Uterus (tissue), 4 donors: ENCODE data around the gene KLHL30. TPM values are rescaled to one million over a fixed set of nuclear protein-coding genes. Genes with fewer than 3 reads are reported as not detected.
"Not testable (repeated sequence)": the region's sequence is repeated elsewhere in the genome, so short reads cannot be mapped to it uniquely, and the experiment has no call there.

Source experiments
- DNase-seq, 2 donors: peaks; one replicate each; pipeline ENCODE4 v3.0.0-alpha.2; 2019 to 2020
- H3K27ac ChIP-seq, 2 donors: fragments of 200-600 bp; sonication (generic); 1 replicate in 1 of 2; 2 replicates in 1 of 2; pipeline ENCODE4 v1.5.1; 2016 to 2018
- H3K27me3 ChIP-seq, 2 donors: fragments of 200-600 bp; sonication (generic); one replicate each; pipeline ENCODE4 v1.5.1; 2018 to 2019; ENCODE audit warnings: control low read depth in 1 of 2
- H3K36me3 ChIP-seq, 2 donors: fragments of 200-600 bp; sonication (generic); one replicate each; pipeline ENCODE4 v1.5.1; 2019; ENCODE audit warnings: control low read depth in 1 of 2
- H3K4me1 ChIP-seq, 2 donors: fragments of 200-600 bp; sonication (generic); one replicate each; pipeline ENCODE4 v1.5.1; 2018 to 2019; ENCODE audit warnings: control low read depth in 1 of 2
- H3K4me3 ChIP-seq, 2 donors: fragments of 200-600 bp; sonication (generic); 1 replicate in 1 of 2; 2 replicates in 1 of 2; pipeline ENCODE4 v1.5.1; 2018 to 2019; ENCODE audit warnings: mild to moderate bottlenecking in 1 of 2
- H3K9me3 ChIP-seq, 2 donors: fragments of 200-600 bp; sonication (generic); one replicate each; pipeline ENCODE4 v1.5.1; 2019; ENCODE audit warnings: control low read depth in 1 of 2
- POLR2A ChIP-seq, 2 donors: fragments of 450-650 bp; IDR thresholded peaks; one replicate each; pipeline ENCODE4 v1.6.1; 2016; ENCODE audit warnings: antibody characterized with exemption in 2 of 2, mild to moderate bottlenecking in 1 of 2, moderate library complexity in 1 of 2
- intact Hi-C: fragments of 100-400 bp; cut with DNase I; formaldehyde crosslinking; loops from one replicate; pipeline ENCODE4 v1.15.1; 2023; ENCODE audit warnings: low total_unique reads
- total RNA-seq, 4 donors: library from RNA; depleted of rRNA in 3 of 4; stranded (reverse); fragments of >200 nt in 3 of 4; gene quantifications; one replicate each; pipeline versions ENCODE4 v1.1.0 to v1.2.4, GENCODE V29; 2014 to 2023
- TF ChIP-seq, protein P1 (sequence below), 4 experiments: fragments of 200-600 bp in 2 of 4; fragments of 450-650 bp in 2 of 4; sonication (generic) in 2 of 4; IDR thresholded peaks; one replicate each; pipeline ENCODE4 v1.5.1; 2016 to 2019; ENCODE audit warnings: antibody characterized with exemption in 4 of 4, mild to moderate bottlenecking in 2 of 4, moderate library complexity in 1 of 4
- donor health status: DM: yes; HTN: yes; CAD: no.

The KLHL30 gene
- total RNA-seq, 4 donors from 2014 or later, result under 0.01 to 3.3 (median 0.62) TPM; not detected in 1

DNA sequence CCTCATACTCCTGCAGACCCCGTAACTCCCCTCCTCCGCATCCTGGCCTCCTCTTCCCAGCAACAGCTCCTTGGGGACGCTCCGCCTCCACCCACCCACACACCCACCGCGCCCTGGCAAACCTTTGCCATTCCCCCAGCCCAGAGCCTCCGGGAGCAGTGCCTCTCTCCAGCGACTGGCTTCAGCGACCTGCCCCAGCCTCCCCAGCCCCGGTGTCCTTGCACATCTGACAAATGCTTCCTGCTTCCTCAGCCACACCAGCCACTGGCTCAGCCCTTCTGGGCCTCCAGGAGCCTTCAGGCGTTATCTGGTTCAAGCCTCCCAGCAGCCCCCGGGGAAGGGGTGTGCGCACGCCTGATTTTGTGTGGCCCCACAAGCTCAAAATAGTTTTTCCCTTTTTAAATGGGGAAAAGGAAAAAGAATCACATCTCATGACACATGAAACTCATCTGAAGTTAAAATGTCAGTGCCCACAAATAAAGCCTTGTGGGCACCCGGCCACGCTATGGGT is 24.1 kb upstream of the KLHL30 start:
- Histone ChIP-seq H3K36me3 (no peaks in the 10 kb centered on the region), H3K27ac (no peak overlapping the region), H3K4me3 (no peak overlapping the region), H3K9me3 (no peaks in the 10 kb centered on the region), H3K4me1 (no peaks in the 10 kb centered on the region), H3K27me3 (no peaks in the 10 kb centered on the region)
- intact Hi-C loops, result no loop called here
- no peak for DNase-seq
- TF ChIP-seq, protein P1, sequence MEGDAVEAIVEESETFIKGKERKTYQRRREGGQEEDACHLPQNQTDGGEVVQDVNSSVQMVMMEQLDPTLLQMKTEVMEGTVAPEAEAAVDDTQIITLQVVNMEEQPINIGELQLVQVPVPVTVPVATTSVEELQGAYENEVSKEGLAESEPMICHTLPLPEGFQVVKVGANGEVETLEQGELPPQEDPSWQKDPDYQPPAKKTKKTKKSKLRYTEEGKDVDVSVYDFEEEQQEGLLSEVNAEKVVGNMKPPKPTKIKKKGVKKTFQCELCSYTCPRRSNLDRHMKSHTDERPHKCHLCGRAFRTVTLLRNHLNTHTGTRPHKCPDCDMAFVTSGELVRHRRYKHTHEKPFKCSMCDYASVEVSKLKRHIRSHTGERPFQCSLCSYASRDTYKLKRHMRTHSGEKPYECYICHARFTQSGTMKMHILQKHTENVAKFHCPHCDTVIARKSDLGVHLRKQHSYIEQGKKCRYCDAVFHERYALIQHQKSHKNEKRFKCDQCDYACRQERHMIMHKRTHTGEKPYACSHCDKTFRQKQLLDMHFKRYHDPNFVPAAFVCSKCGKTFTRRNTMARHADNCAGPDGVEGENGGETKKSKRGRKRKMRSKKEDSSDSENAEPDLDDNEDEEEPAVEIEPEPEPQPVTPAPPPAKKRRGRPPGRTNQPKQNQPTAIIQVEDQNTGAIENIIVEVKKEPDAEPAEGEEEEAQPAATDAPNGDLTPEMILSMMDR (IDR thresholded peaks at IDR 0.05), result no peak
- TF ChIP-seq POLR2A (IDR thresholded peaks at IDR 0.05), result no peak

DNA sequence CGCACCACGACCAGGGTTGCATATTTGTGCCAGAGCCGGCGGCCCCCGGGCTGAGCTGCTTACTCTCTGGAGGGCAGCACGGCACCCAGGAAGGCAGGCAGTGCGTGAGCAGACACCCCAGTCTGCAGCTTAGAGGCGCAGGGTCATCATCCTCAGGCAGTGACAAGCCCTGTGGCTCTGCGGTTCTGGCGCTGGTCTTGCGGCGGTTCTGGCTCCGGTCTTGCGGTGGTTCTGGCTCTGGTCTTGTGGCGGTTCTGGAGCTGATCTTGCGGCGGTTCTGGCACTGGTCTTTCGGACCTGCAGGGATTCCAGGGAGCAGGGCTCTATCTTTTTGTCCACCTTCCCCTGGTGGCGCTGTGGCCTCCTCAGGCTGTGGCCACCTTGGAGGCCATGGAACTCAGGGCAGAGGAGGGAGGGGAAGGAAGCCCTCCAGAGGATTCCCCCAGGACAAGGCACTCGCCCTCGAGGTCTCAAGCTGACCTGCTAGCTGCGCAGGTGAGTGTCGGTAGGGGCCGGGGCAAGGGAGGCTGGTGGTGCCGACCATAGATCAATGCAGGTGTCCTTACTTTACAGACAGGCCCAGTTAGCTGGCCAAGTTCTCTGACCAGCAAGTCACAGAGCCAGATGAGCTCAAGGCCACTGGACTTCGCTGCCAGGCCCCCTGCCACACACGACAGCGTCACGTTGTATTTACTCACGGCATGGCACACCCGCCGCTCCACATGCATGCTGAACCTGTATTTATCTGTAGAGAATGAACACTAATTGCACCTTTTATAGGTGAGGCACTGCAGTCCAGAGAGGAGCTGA is 23.4 kb upstream of the KLHL30 start:
- Histone ChIP-seq H3K4me3 (no peak overlapping the region), H3K4me1 (no peaks in the 10 kb centered on the region), H3K27ac (no peak overlapping the region), H3K36me3 (no peaks in the 10 kb centered on the region), H3K9me3 (no peaks in the 10 kb centered on the region), H3K27me3 (no peaks in the 10 kb centered on the region)
- DNase-seq, result no peak
- intact Hi-C loops, result no loop called here
- TF ChIP-seq, protein P1 (IDR thresholded peaks at IDR 0.05), result no peak
- TF ChIP-seq POLR2A (IDR thresholded peaks at IDR 0.05), result no peak

DNA sequence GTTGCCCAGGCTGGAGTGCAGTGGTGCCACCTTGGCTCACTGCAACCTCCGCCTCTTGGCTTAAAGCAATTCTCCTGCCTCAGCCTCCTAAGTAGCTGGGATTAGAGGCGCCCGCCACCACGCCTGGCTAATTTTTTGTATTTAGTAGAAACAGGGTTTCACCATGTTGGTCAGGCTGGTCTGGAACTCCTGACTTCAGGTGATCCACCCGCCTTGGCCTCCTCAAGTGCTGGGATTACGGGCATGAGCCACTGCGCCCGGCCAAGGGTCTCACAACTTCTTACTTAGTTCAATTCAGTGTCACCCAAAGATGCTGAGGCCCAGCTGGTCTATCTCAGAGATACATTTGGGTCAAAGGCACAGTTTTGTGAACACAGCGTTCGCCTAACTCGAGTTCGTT is 22.8 kb upstream of the KLHL30 start:
- DNase-seq, H3K9me3 ChIP-seq, H3K36me3 ChIP-seq, H3K27me3 ChIP-seq, H3K4me3 ChIP-seq, H3K27ac ChIP-seq, H3K4me1 ChIP-seq, intact Hi-C loops: not testable (repeated sequence)

DNA sequence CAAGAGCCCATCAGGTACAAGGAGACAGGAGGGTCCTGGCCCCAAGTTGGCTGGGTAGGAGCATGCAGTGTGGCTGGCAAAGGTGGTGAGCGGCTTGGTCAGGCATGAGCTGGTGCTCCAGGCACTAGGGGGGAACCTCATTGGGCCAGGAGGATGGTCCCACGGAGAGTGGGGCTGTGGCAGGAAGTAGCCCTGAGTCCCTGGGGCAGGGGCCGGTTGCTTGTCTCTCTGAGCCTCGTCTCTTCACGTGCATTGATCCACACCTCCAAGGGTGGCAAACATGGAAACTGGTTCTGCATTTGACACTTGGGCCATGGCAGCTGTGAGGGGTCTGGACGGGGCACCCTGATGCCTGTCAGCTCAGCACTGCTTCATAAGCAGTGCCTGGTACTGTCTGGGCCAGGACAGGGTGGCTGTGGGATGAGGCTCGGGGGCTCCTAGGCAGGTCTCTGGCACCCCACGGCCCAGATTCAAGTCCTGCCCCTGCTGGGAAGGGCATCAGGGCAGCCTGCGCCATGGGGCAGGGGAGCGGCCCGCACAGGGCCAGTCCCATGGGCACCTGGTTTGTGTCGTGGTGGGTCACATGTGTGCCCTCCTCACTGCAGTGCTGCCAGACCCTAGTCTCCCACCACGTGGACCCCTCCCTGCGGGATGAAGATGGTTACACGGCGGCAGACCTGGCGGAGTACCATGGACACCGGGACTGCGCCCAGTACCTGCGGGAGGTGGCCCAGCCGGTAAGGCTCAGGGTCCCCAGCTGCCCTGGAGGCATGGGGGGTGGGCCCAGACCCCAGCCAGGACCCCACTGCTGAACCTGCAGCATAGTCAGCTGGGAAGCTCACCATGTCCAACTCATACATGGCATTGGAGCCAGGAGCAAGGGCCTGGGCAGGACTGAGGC is 21.9 kb upstream of the KLHL30 start:
- no peak overlapping the region for H3K4me3 ChIP-seq
- no peaks in the 10 kb centered on the region for H3K9me3 ChIP-seq
- no peaks in the 10 kb centered on the region for H3K4me1 ChIP-seq
- H3K27ac ChIP-seq, result no peak overlapping the region
- TF ChIP-seq, protein P1 (IDR thresholded peaks at IDR 0.05), result no peak
- no peak for TF ChIP-seq POLR2A (IDR thresholded peaks at IDR 0.05)
- intact Hi-C loops, result no loop called here
- DNase-seq, result no peak
- no peaks in the 10 kb centered on the region for H3K36me3 ChIP-seq
- no peaks in the 10 kb centered on the region for H3K27me3 ChIP-seq

DNA sequence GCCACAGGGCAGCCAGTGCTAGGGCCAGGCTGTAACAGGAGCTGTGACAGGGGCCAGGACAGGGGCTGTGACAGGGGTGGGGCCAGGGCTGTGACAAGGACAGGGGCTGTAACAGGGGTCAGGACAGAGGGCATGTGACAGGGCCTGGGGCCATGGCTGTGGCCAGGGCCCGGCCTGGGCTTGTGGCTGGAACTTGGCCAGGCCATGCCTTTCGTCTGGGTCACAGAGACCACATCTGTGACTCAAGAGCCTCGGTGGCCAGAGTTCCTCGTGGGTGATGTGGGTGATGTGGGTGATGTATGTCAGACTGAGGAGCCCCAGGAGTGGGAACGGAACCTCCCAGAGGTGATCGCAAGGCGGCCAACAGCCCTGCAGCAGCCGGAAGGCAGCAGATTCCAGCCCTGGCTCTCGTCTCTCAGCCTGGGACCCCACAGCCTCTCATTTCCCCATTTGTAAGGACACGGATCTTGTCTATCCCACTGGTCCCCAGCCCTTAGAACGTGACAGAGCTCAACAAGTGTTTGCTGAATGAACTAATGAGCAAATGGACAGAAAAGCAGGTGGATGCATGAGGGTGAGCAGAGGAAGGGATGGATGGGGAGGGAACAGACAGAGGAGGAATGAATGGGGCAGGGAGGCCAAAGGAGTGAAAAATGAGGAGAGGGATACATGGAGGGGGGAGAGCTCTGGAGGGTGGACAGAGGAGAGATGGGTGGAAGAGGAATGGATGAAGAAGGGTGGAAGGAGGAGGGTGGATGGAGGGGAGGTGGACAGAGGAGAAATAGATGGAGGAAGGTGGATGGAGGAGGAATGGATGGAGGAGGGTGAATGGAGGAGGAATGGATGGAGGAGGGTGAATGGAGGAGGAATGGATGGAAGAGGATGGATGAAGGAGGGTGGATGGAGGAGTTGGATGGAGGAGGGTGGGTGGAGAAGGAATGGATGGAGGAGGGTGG is 21.0 kb upstream of the KLHL30 start:
- TF ChIP-seq POLR2A (IDR thresholded peaks at IDR 0.05), result no peak
- TF ChIP-seq, protein P1 (IDR thresholded peaks at IDR 0.05), result no peak
- intact Hi-C loops, result no loop called here
- Histone ChIP-seq H3K36me3 (no peaks in the 10 kb centered on the region), H3K27ac (no peak overlapping the region), H3K9me3 (no peaks in the 10 kb centered on the region), H3K27me3 (no peaks in the 10 kb centered on the region), H3K4me1 (no peaks in the 10 kb centered on the region), H3K4me3 (no peak overlapping the region)
- DNase-seq, result no peak
